ENCODE data around the gene MTMR6.

MTMR6 gene

DNA sequence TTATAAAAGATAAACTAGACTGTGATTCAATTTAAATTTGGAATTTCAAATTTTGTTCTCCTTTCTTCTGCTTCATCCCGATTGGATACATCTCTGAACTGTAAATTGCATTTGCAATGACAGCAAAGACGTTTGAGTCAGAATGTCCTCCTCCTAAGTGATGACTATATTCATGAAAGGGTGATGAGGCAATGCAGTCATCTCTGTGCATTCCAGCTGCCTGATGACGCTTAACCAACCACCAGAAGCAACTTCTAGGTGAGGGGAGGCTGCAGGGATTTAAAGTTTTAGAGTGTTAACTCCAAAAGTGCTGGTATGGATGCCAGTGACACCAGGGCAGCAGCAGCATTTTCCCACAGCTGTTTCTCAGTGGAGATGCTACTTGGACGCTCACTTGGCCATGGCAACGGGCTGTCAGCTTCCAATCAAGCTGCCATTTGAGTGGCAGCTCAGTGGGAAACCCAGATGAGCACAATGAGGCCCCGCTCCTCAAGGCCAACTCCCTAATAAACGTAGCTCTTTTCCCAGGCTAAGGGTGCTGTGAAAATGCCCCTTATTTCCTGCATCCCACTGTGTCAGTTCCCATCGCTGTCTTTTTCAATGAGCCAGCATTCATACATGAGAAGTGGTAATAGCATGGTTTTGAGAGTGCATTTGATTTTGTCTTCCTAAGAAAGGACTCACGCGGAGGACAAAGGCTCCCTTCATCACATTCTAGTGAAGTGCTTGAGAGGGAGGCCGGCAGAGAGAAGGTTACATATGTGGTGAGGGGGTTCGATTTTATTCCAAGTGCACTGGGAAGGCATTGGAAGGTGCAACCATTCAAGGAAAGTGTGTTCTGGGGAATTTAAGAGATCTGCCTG lies 70.0 kb downstream of the MTMR6 start:
- DNase-seq (ENCODE audit: low spot score) = no peak

GRCh38 chr13:25215253-25215575 lies 72.1 kb downstream of the MTMR6 start:
- no peak for DNase-seq (ENCODE audit: low spot score)

DNA sequence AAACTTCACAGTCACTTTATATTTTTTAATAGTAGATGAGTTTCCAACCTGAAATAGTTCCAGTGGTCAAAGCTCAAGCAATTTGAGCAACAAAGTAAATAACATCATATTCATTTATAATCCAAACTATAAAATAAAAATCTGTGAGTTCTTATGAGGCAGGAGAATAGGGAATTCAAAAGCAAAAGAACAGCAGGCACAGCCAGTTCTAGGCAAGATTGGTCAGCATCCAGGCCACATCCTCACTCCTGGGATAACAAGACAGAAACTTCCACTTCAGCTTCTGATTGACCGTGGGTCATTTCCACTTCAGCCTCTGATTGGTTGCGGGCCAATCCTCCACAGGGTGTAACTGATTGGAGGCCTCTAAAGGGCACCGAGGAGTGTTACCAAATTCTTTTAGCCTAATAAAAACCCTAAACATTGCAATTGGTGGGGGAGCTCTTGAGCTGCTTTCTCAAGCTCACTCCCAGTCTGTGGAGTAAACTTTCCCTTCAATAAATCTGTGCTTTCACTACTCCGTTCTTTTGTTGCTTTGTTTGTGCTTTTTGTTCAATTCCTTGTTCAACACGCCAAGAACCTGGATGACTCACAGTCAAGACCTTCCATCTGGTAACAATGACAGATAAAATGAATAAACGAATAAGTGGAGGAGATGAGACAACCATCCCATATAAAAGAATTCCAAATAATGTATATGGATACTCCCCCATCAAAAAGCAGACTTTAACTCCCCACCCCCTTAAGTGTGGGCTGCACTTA lies 72.6 kb downstream of the MTMR6 start:
- DNase-seq (ENCODE audit: low spot score) = no peak

GRCh38 chr13:25213715-25214114 lies 73.6 kb downstream of the MTMR6 start:
- DNase-seq (ENCODE audit: low spot score) = no peak

- no peak for DNase-seq (ENCODE audit: low spot score)
Measured at GRCh38 chr13:25210842-25211569, 76.3 kb downstream of the MTMR6 start.

GRCh38 chr13:25207291-25207810 lies 79.9 kb downstream of the MTMR6 start:
- no peak for DNase-seq (ENCODE audit: low spot score)

GRCh38 chr13:25204863-25205262 lies 82.4 kb downstream of the MTMR6 start:
- DNase-seq (ENCODE audit: low spot score) = no peak

- no peak for DNase-seq (ENCODE audit: low spot score)
Measured at GRCh38 chr13:25203127-25203740, 84.1 kb downstream of the MTMR6 start.

DNA sequence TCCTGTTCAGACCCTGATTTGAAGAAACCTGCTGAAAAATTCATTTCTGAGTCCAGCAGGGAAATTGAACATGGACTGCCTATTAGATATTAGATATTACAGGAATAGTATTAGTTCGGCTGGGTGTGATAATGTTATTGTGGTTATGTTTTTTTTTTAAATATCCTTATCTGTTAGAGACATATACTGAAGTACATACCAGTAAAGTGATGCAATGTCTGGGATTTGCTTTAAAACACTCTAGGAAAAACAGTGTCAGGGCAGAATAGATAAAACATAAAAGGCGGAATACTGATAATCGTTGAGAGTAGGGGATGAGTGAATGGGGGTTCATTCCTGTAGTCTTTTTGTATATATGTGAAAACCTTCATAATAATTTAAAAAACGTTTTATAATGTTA lies 86.5 kb downstream of the MTMR6 start:
- no peak for DNase-seq (ENCODE audit: low spot score)

DNA sequence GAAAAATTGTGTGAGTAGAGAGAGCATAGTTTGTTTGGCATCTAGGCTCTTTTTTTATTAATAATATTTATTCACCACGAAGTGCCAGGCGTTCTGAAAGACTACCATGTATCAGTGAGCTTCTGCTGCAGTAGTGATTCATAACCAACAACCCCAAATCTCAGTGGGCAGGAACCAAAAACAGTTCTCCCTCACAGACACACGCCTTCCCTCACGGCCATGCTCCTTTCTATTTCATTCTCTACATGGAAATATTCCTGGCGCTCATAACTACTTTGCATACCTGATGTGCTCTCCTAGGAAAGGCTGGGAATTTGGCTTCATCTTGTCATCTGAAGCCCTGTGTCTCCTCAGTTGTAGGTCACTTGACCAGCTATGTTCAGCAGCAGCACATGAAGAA lies 88.6 kb downstream of the MTMR6 start:
- DNase-seq (ENCODE audit: low spot score) = no peak

DNA sequence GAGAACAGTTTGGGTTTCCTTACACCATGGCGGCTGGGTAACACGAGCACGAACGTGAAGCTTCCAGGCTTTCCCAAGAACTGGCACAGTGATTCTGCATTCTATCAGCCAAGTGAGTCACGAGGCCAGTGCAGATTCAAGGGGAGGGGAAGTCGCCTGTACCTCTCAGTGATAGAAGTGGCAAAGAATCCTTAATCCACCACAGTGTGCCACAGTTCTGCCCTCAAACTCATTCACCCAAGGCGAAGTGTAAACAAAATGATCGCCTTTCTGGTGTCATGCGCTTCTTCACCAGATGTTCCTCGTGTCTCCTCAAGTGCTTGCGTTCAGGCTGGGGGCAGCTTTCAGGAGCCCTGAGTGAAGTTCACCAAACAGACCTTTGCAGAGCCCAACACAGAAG lies 90.3 kb downstream of the MTMR6 start:
- no peak for DNase-seq (ENCODE audit: low spot score)

Measured in D341Med (cell line).